SU-DHL-6 (cell line): Measurements from ENCODE around the gene PIEZO1.

ENCODE experiments used
- H2AFZ ChIP-seq: fragments of 200-600 bp; sonication (generic); 2 replicates; pipeline ENCODE4 v1.6.1; 2014; ENCODE audit warnings: low read depth, mild to moderate bottlenecking, moderate library complexity, mixed read lengths, antibody characterized with exemption, low read length; ENCODE audit not compliant: severe bottlenecking
- H3F3A ChIP-seq: fragments of 200-600 bp; shearing (Covaris generic); 2 replicates; pipeline ENCODE4 v1.6.0; 2016; ENCODE audit warnings: antibody characterized with exemption, mild to moderate bottlenecking; ENCODE audit not compliant: insufficient read depth
- H3K27ac ChIP-seq: fragments of 200-600 bp; sonication (generic); 2 replicates; pipeline ENCODE4 v1.5.1; 2016; ENCODE audit warnings: low read depth, mild to moderate bottlenecking, low read length, moderate library complexity, mixed read lengths
- H3K27me3 ChIP-seq: fragments of 200-600 bp; sonication (generic), shearing (Covaris generic); 2 replicates; pipeline ENCODE4 v1.6.0; 2014; ENCODE audit warnings: mild to moderate bottlenecking, low read length
- H3K36me3 ChIP-seq: fragments of 200-600 bp; sonication (generic); 2 replicates; pipeline ENCODE4 v1.6.1; 2014; ENCODE audit warnings: mild to moderate bottlenecking, low read length, mixed read lengths
- H3K4me2 ChIP-seq: fragments of 300-600, 200-600 bp; shearing (Covaris generic), sonication (generic); 2 replicates; pipeline ENCODE4 v1.6.0; 2014; ENCODE audit warnings: low read length, low read depth, mild to moderate bottlenecking; ENCODE audit not compliant: poor library complexity, severe bottlenecking
- H3K4me3 ChIP-seq: fragments of 200-600 bp; sonication (generic); 2 replicates; pipeline ENCODE4 v1.5.1; 2014; ENCODE audit warnings: antibody characterized with exemption, low read length, mild to moderate bottlenecking, mixed read lengths; ENCODE audit not compliant: insufficient read depth, poor library complexity, severe bottlenecking
- H3K79me2 ChIP-seq: fragments of 200-600 bp; sonication (generic); 2 replicates; pipeline ENCODE4 v1.6.1; 2014; ENCODE audit warnings: mild to moderate bottlenecking, low read length, moderate library complexity; ENCODE audit not compliant: insufficient read depth
- H3K9ac ChIP-seq: fragments of 200-600 bp; sonication (generic); 2 replicates; pipeline ENCODE4 v1.7.0; 2014; ENCODE audit warnings: mild to moderate bottlenecking, low read length
- H3K9me2 ChIP-seq: fragments of 200-600 bp; sonication (generic); replicated peaks from 2 replicates; pipeline ENCODE4 v1.6.1; 2014; ENCODE audit warnings: low read length; ENCODE audit not compliant: insufficient read depth
- H3K9me3 ChIP-seq: fragments of 200-600 bp; sonication (generic); 2 replicates; pipeline ENCODE4 v1.6.1; 2014; ENCODE audit warnings: low read length, mixed read lengths; ENCODE audit not compliant: insufficient read depth
- H4K20me1 ChIP-seq: fragments of 200-600 bp; sonication (generic); 2 replicates; pipeline ENCODE4 v1.6.1; 2014; ENCODE audit warnings: low read depth, mild to moderate bottlenecking, antibody characterized with exemption, low read length, moderate library complexity, mixed read lengths
- CTCF ChIP-seq: fragments of 200-600 bp; sonication (generic); IDR thresholded peaks from one replicate; pipeline ENCODE4 v1.5.1; 2017; ENCODE audit warnings: antibody characterized with exemption, mild to moderate bottlenecking, low read length, moderate library complexity; ENCODE audit not compliant: insufficient read depth, poor library complexity, severe bottlenecking
- EZH2phosphoT487 ChIP-seq: fragments of 200-600 bp; sonication (generic), shearing (Covaris generic); conservative IDR thresholded peaks from 2 replicates; pipeline ENCODE4 v1.6.1; 2018; ENCODE audit warnings: mild to moderate bottlenecking, antibody characterized with exemption, low read length, moderate library complexity, mixed read lengths

PIEZO1 gene

GRCh38 chr16:88813269-88814143 lies 28.5 kb upstream of the PIEZO1 start:
- peaks cover 7% of the 10 kb centered on the region; the same call in 1 of the 2 replicates for H3K79me2 ChIP-seq
- H3K4me2 ChIP-seq = no peak overlapping the region
- H3K27me3 ChIP-seq = no peaks in the 10 kb centered on the region
- peaks cover 25% of the 10 kb centered on the region for H3F3A ChIP-seq
- no peaks in the 10 kb centered on the region for H3K9me2 ChIP-seq
- H3K27ac ChIP-seq = no peak overlapping the region
- no peak for TF ChIP-seq EZH2phosphoT487
- TF ChIP-seq CTCF = no peak
- no peak overlapping the region for H3K9ac ChIP-seq
- H3K9me3 ChIP-seq = peaks cover 5% of the 10 kb centered on the region; the same call in 1 of the 2 replicates
- H4K20me1 ChIP-seq = no peaks in the 10 kb centered on the region
- H3K36me3 ChIP-seq = no peaks in the 10 kb centered on the region
- no peak overlapping the region for H3K4me3 ChIP-seq
- no peak overlapping the region for H2AFZ ChIP-seq

- no peak overlapping the region for H3K4me2 ChIP-seq
- no peak overlapping the region for H3K4me3 ChIP-seq
- no peak overlapping the region for H2AFZ ChIP-seq
- no peaks in the 10 kb centered on the region for H4K20me1 ChIP-seq
- TF ChIP-seq CTCF (no peak), EZH2phosphoT487 (no peak)
- no peaks in the 10 kb centered on the region for H3K27me3 ChIP-seq
- H3K36me3 ChIP-seq = no peaks in the 10 kb centered on the region
- no peak overlapping the region for H3K27ac ChIP-seq
- H3K9ac ChIP-seq = no peak overlapping the region
- H3K9me3 ChIP-seq = peaks cover 5% of the 10 kb centered on the region; the same call in 1 of the 2 replicates
- no peaks in the 10 kb centered on the region for H3K9me2 ChIP-seq
- H3K79me2 ChIP-seq = peaks cover 7% of the 10 kb centered on the region; the same call in 1 of the 2 replicates
- H3F3A ChIP-seq = peaks cover 32% of the 10 kb centered on the region
Observed at GRCh38 chr16:88812513-88813268, 27.7 kb upstream of the PIEZO1 start.

DNA sequence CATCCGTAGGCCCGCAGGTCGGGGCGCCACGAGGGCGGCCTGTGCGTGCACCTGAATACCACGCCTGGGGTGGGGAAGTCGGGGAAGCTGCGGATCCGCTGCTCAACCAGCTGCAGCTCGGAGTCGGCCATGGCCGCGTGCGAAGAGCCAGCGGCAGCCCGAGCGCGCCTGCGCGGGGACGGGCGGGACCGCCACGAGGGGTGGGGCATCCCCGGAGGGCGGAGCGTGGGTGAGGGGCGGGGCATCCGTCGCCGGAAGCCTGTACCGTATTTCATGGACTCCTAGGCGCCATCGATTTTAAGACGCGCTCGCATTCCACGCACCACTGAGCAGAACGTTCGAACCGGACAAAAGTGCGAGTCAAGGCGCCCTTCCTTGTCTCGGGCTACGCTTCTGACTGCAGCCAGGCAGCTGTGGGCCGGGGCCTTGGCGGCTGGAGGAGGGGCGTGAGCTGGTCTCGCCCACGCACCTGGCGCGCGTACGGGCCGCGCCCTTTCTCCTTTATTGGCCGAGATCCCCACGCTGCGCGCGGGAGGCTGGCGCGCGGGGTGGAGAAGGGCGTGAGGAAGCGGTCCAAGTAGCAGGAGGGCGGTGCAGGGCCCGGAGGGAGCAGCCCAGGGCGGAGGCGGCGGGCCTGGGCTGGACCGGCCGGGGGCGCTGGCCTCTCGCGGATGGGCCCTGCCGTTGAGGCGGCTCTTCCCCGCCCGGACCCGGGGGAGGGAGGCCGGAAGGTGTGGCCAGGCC lies 26.9 kb upstream of the PIEZO1 start, which contains the start of gene APRT:
TSS of gene APRT (minus strand) at position 160 of the 744 bp plus-strand sequence. CDS start at position 131, 29 bp downstream.
- Histone ChIP-seq H3K9me2 (no peaks in the 10 kb centered on the region), H3K4me2 (peak within 1 kb of the TSS; percentile 89), H4K20me1 (no peaks in the 10 kb centered on the region), H2AFZ (no peak within 1 kb of the TSS), H3K27ac (peak within 1 kb of the TSS; percentile 82), H3K36me3 (no peaks in the 10 kb centered on the region), H3K4me3 (peak within 1 kb of the TSS; percentile 75), H3K9me3 (peaks cover 5% of the 10 kb centered on the region; the same call in 1 of the 2 replicates), H3K79me2 (peaks cover 7% of the 10 kb centered on the region; the same call in 1 of the 2 replicates), H3F3A (peaks cover 32% of the 10 kb centered on the region), H3K27me3 (no peaks in the 10 kb centered on the region), H3K9ac (peak within 1 kb of the TSS; percentile 92)
- TF ChIP-seq EZH2phosphoT487 (no peak), CTCF (no peak)
